Dedifferentiated amniotic fluid mesenchymal stem cell (primary cell): ENCODE data around the gene GABPA.
A peak's percentile ranks its signal among the peaks of the same experiment; 100 is the strongest.
"Not testable (repeated sequence)": the region's sequence is repeated elsewhere in the genome, so short reads cannot be mapped to it uniquely, and the experiment has no call there.

ENCODE experiments used
- DNase-seq: peaks from one replicate; pipeline ENCODE4 v3.0.0-alpha.2; 2016; ENCODE audit errors: extremely low spot score

Gene GABPA

GRCh38 chr21:25737421-25737820, 2.6 kb downstream of the GABPA start:
- no peak for DNase-seq

GRCh38 chr21:25742900-25743299, 8.1 kb downstream of the GABPA start:
- no peak for DNase-seq

- no peak for DNase-seq
Measured at GRCh38 chr21:25744854-25745253, 10.1 kb downstream of the GABPA start.

GRCh38 chr21:25750085-25750484, 15.3 kb downstream of the GABPA start:
- no peak for DNase-seq

- no peak for DNase-seq
Measured at GRCh38 chr21:25752416-25752815, 17.6 kb downstream of the GABPA start.

GRCh38 chr21:25756190-25756932, 21.6 kb downstream of the GABPA start:
- no peak for DNase-seq

- DNase-seq = no peak
Measured at GRCh38 chr21:25757531-25757930, 22.8 kb downstream of the GABPA start.

- DNase-seq = no peak
Measured at GRCh38 chr21:25759573-25759972, 24.8 kb downstream of the GABPA start.

GRCh38 chr21:25760061-25760460, 25.3 kb downstream of the GABPA start:
- no peak for DNase-seq

GRCh38 chr21:25760677-25761076, 25.9 kb downstream of the GABPA start:
- DNase-seq = no peak

GRCh38 chr21:25764065-25764464, 29.3 kb downstream of the GABPA start:
- DNase-seq = no peak

GRCh38 chr21:25767921-25768320, 33.1 kb downstream of the GABPA start:
- DNase-seq = no peak

- no peak for DNase-seq
Measured at GRCh38 chr21:25772686-25773085, 37.9 kb downstream of the GABPA start.

- no peak for DNase-seq
Measured at GRCh38 chr21:25776440-25776839, 41.7 kb downstream of the GABPA start.

GRCh38 chr21:25778126-25778875, 43.5 kb downstream of the GABPA start:
- not testable (repeated sequence) for DNase-seq

- DNase-seq = no peak
Measured at GRCh38 chr21:25788677-25789076, 53.9 kb downstream of the GABPA start.

GRCh38 chr21:25790122-25790877, 55.5 kb downstream of the GABPA start:
- DNase-seq = peak; percentile 77

- no peak for DNase-seq
Measured at GRCh38 chr21:25790878-25791204, 56.1 kb downstream of the GABPA start.

- no peak for DNase-seq
Measured at GRCh38 chr21:25791319-25791718, 56.5 kb downstream of the GABPA start.

GRCh38 chr21:25801217-25802014, 66.6 kb downstream of the GABPA start:
- peak; percentile 43 for DNase-seq

GRCh38 chr21:25806060-25806459, 71.3 kb downstream of the GABPA start:
- no peak for DNase-seq

- no peak for DNase-seq
Measured at GRCh38 chr21:25807191-25807590, 72.4 kb downstream of the GABPA start.
